K562 (cell line): Measurements from ENCODE around the gene LRRC4.

Experiments
- EP300 ChIP-seq: IDR thresholded peaks from 2 replicates; pipeline ENCODE4 v1.6.1; 2012; ENCODE audit warnings: low read length, improper control_type of control experiment
- FOXK1 ChIP-seq: sonication (generic); formaldehyde crosslinking; IDR thresholded peaks from 2 replicates; pipeline ENCODE4 v1.8.0; 2022; ENCODE audit warnings: missing genetic modification reagents, mild to moderate bottlenecking, borderline replicate concordance
- NEUROD1 ChIP-seq: fragments of 150-350 bp; IDR thresholded peaks from 2 replicates; pipeline ENCODE4 v1.6.1; 2014; ENCODE audit warnings: borderline replicate concordance, low read length, low read depth; ENCODE audit not compliant: partially characterized antibody
- TAF1 ChIP-seq: IDR thresholded peaks from 2 replicates; pipeline ENCODE4 v1.6.1; 2011; ENCODE audit warnings: mild to moderate bottlenecking, low read length, moderate library complexity; ENCODE audit not compliant: insufficient read depth, control insufficient read depth, severe bottlenecking; ENCODE audit errors: extremely low read depth
- ZBTB1 ChIP-seq: sonication (generic); formaldehyde crosslinking; IDR thresholded peaks from 2 replicates; pipeline ENCODE4 v1.8.1; 2023; ENCODE audit warnings: missing genetic modification reagents, low read depth, mild to moderate bottlenecking, borderline replicate concordance
- TF ChIP-seq, protein P1 (sequence below), 3 experiments: IDR thresholded peaks in 2 of 3; conservative IDR thresholded peaks in 1 of 3; 2 replicates each; pipeline ENCODE4 v1.5.1; 2011 to 2012; ENCODE audit warnings: low read length in 3 of 3, mild to moderate bottlenecking in 3 of 3, control low read depth in 2 of 3, improper control_type of control experiment in 1 of 3, inconsistent platforms in 1 of 3, low read depth in 1 of 3, mixed read lengths in 1 of 3, moderate library complexity in 1 of 3; ENCODE audit not compliant: insufficient read depth in 2 of 3
- TF ChIP-seq, protein P2 (sequence below), 2 experiments: fragments of 450-650 bp in 1 of 2; sonication (generic) in 1 of 2; formaldehyde crosslinking in 1 of 2; IDR thresholded peaks; 2 replicates each; pipeline versions ENCODE4 v1.7.1 to v1.9.0; 2016 to 2022; ENCODE audit warnings: inconsistent platforms in 1 of 2, mild to moderate bottlenecking in 1 of 2, missing genetic modification reagents in 1 of 2
- TF ChIP-seq, protein P3 (sequence below): sonication (generic); formaldehyde crosslinking; IDR thresholded peaks from 2 replicates; pipeline ENCODE4 v1.9.0; 2022; ENCODE audit warnings: mild to moderate bottlenecking, missing genetic modification reagents

DNA sequence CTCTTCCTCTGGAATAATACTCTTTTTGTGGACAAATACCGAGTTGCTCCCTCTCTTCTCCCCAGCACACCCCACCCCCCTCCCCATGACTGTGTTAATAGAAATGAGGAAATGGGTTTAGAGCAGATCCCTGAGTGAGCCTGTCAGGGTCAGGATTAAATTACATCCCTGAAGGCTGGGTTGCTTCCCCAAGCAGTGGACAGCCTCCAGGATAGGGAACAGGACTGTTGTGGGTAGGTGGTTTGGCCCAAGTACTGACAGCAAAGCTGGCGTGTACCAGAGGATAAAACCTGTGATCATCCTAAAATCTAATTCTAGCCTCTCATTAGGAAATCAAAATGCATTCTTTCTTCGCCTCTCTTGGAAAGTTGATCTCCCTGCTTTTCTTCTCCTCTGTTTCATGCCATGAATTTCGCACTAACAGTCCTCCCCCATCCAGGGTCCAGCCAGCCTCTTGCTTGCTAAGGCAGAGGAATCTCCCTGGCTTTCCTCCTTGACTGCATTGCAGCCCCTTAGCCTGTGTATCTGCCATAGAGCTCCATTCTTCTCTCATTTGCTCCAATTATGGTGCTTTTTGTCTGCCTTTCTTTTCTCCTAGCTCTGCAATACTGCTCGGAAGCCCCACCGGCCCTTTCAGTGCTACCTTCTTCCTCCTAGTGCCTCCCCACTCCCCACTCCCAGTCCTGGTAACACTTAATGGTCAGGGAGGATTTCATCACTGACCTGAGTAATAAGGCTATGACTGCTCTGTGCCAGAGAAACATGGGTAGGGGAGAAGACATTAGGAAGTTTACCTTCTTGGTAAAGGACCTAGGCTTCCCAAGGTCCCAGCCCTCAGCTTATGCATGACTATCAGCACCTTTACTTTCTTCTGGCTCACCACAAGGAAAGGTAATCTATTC is 8.4 kb downstream of the LRRC4 start:
- TF ChIP-seq TAF1 (no peak), ZBTB1 (CRISPR knock-in tag) (no peak), NEUROD1 (no peak), EP300 (no peak), FOXK1 (CRISPR knock-in tag) (no peak)
- TF ChIP-seq, protein P1, sequence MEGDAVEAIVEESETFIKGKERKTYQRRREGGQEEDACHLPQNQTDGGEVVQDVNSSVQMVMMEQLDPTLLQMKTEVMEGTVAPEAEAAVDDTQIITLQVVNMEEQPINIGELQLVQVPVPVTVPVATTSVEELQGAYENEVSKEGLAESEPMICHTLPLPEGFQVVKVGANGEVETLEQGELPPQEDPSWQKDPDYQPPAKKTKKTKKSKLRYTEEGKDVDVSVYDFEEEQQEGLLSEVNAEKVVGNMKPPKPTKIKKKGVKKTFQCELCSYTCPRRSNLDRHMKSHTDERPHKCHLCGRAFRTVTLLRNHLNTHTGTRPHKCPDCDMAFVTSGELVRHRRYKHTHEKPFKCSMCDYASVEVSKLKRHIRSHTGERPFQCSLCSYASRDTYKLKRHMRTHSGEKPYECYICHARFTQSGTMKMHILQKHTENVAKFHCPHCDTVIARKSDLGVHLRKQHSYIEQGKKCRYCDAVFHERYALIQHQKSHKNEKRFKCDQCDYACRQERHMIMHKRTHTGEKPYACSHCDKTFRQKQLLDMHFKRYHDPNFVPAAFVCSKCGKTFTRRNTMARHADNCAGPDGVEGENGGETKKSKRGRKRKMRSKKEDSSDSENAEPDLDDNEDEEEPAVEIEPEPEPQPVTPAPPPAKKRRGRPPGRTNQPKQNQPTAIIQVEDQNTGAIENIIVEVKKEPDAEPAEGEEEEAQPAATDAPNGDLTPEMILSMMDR (IDR thresholded peaks at IDR 0.05 in 2 of 3, conservative IDR thresholded peaks at IDR 0.05 in 1 of 3; ENCODE audit: insufficient read depth in 2 of 3, low read depth in 1 of 3, low read length in 3 of 3) = no peak
- TF ChIP-seq, protein P2, sequence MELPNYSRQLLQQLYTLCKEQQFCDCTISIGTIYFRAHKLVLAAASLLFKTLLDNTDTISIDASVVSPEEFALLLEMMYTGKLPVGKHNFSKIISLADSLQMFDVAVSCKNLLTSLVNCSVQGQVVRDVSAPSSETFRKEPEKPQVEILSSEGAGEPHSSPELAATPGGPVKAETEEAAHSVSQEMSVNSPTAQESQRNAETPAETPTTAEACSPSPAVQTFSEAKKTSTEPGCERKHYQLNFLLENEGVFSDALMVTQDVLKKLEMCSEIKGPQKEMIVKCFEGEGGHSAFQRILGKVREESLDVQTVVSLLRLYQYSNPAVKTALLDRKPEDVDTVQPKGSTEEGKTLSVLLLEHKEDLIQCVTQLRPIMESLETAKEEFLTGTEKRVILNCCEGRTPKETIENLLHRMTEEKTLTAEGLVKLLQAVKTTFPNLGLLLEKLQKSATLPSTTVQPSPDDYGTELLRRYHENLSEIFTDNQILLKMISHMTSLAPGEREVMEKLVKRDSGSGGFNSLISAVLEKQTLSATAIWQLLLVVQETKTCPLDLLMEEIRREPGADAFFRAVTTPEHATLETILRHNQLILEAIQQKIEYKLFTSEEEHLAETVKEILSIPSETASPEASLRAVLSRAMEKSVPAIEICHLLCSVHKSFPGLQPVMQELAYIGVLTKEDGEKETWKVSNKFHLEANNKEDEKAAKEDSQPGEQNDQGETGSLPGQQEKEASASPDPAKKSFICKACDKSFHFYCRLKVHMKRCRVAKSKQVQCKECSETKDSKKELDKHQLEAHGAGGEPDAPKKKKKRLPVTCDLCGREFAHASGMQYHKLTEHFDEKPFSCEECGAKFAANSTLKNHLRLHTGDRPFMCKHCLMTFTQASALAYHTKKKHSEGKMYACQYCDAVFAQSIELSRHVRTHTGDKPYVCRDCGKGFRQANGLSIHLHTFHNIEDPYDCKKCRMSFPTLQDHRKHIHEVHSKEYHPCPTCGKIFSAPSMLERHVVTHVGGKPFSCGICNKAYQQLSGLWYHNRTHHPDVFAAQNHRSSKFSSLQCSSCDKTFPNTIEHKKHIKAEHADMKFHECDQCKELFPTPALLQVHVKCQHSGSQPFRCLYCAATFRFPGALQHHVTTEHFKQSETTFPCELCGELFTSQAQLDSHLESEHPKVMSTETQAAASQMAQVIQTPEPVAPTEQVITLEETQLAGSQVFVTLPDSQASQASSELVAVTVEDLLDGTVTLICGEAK (IDR thresholded peaks at IDR 0.05) = no peak
- TF ChIP-seq, protein P2 (CRISPR knock-in tag; IDR thresholded peaks at IDR 0.05) = no peak
- TF ChIP-seq, protein P3, sequence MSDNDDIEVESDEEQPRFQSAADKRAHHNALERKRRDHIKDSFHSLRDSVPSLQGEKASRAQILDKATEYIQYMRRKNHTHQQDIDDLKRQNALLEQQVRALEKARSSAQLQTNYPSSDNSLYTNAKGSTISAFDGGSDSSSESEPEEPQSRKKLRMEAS (CRISPR knock-in tag) = no peak
